HUES6 (cell line): ENCODE data around the gene C18orf32.
"Not testable (repeated sequence)": the region's sequence is repeated elsewhere in the genome, so short reads cannot be mapped to it uniquely, and the experiment has no call there.

Experiments used
- H3K27ac ChIP-seq: 2 replicates; pipeline ENCODE4 v1.7.0; 2013; ENCODE audit warnings: low read depth, mild to moderate bottlenecking, low read length, inconsistent platforms
- H3K27me3 ChIP-seq: 2 replicates; pipeline ENCODE4 v1.6.1; 2013; ENCODE audit warnings: low read length; ENCODE audit not compliant: control insufficient read depth, insufficient read depth
- H3K36me3 ChIP-seq: 2 replicates; pipeline ENCODE4 v1.6.1; 2013; ENCODE audit warnings: low read length; ENCODE audit not compliant: control insufficient read depth, insufficient read depth
- H3K4me1 ChIP-seq: 2 replicates; pipeline ENCODE4 v1.6.1; 2013; ENCODE audit warnings: low read length; ENCODE audit not compliant: control insufficient read depth, insufficient read depth
- H3K4me3 ChIP-seq: 2 replicates; pipeline ENCODE4 v1.5.1; 2013; ENCODE audit warnings: low read depth, low read length
- H3K9ac ChIP-seq: one replicate; pipeline ENCODE4 v1.6.1; 2013; ENCODE audit warnings: mild to moderate bottlenecking, low read length
- H3K9me3 ChIP-seq: 2 replicates; pipeline ENCODE4 v1.6.1; 2013; ENCODE audit warnings: low read depth, low read length; ENCODE audit not compliant: control insufficient read depth, insufficient read depth

C18orf32 gene

DNA sequence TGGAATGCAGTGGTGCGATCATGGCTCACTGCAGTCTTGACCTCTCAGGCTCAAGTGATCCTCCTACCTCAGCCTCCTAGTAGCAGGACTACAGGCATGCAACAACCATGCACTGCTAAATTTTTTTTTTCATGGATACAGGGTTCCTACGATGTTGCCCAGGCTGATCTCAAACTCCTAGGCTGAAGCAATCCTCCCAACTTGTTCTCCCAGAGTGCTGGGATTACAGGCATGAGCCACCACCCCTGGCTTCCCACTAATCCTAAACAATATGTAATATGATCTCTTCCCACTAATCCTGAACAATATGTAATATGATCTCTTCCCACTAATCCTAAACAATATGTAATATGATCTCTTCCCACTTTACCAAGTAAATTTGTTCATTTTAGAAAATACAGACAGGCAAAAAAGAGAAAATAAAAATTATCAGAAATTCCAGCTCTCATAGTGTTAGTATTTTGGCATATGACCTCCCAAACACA is 33.7 kb upstream of the C18orf32 start:
- peaks cover 28% of the 10 kb centered on the region for H3K4me1 ChIP-seq
- no peak overlapping the region for H3K9ac ChIP-seq
- H3K9me3 ChIP-seq: 0 out of 2 replicates have a peak, but pooled peaks cover under 1% of the 10 kb centered on the region
- H3K4me3 ChIP-seq: no peak overlapping the region
- H3K27me3 ChIP-seq: no peaks in the 10 kb centered on the region
- no peak overlapping the region for H3K27ac ChIP-seq
- H3K36me3 ChIP-seq: no peaks in the 10 kb centered on the region

DNA sequence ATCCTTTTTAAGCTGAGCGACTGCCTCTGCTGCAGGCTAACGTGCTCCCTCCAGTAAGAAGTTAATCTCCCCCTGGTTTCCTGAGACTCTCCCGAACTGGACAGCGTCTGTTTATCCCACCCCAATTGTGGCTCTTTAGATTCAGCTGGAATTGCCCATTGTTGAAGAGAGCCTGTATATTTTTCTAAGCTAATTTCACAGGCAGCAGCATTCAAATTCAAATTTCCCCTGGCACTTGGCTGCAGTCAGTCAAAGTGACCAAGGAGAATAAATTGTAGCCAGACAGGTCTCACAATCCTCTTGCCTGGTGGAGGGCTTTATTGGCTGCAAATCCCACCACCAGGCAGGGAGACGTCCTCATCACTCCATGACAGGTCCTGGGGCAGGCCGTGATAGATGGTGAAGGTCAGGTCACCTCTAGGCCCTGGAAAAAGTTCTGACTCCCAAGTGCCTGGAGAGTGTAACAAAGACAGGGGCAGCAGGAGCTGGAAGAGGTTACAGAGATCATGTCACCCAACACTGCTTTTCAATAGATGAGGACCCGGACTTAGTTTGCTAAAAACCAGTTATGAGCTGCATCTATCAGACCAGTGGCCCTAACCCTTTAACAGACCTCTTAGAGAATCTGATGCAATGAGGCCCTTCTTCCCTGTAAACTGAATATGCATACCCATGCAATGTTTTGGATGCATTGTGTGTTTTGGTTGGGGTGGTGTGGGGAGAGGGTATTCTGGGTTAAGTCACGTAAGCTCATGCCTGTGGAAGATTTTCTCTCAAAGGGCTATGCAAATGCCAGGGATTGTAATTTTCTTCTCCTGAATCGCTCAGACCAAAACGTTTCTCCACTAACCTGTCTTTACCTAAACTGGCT is 32.3 kb upstream of the C18orf32 start:
- Histone ChIP-seq H3K36me3 (no peaks in the 10 kb centered on the region), H3K9me3 (no peaks in the 10 kb centered on the region), H3K9ac (no peak overlapping the region), H3K27me3 (no peaks in the 10 kb centered on the region), H3K4me1 (peaks cover 33% of the 10 kb centered on the region), H3K4me3 (no peak overlapping the region), H3K27ac (0 out of 2 replicates have a peak overlapping the region, but pooled peaks have one; percentile 6)

DNA sequence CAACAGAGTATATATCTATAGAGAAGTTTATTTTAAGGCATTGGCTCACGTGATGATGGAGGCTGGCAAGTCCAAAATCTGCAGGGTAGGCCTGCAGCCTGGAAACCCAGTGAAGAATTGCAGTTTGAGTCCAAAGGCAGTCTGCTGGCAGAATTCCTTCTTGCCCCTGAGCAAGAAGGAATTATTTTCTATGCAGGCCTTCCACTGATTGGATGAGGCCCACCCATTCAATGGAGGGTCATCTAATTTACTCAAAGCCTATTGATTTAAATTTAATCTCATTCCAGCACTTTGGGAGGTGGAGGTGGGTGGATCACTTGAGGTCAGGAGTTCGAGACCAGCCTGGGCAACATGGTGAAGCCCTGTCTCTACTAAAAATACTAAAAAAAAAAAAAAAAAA is 30.4 kb upstream of the C18orf32 start:
- no peak overlapping the region for H3K4me3 ChIP-seq

DNA sequence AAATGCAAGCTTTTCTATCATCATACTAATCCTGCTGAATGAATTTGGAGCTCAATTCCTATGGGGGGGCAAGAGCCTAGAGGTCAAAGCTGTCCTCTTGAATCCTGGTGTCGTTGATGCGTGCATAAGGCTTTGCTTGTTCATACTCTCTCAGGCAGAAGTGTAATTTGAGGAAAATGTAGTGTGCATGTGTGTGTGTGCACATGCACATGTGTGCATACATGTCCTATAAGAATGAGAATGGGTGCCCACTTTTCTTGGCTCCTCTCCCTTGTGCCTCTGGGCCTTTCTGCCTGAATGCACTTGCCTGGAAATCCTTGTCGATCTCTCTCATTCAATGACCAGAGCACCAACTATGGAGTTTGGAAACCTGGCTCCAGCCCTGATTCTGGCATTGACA is 28.5 kb upstream of the C18orf32 start:
- no peak overlapping the region for H3K9ac ChIP-seq
- no peak overlapping the region for H3K27ac ChIP-seq
- H3K27me3 ChIP-seq: no peaks in the 10 kb centered on the region
- H3K9me3 ChIP-seq: no peaks in the 10 kb centered on the region
- H3K36me3 ChIP-seq: no peaks in the 10 kb centered on the region
- peaks cover 25% of the 10 kb centered on the region for H3K4me1 ChIP-seq
- no peak overlapping the region for H3K4me3 ChIP-seq

More for the DNA sequence above, 30.4 kb upstream of the C18orf32 start:
- Histone ChIP-seq H3K9me3 (no peaks in the 10 kb centered on the region), H3K36me3 (no peaks in the 10 kb centered on the region), H3K27me3 (no peaks in the 10 kb centered on the region), H3K9ac (no peak overlapping the region), H3K4me1 (peaks cover 33% of the 10 kb centered on the region), H3K27ac (no peak overlapping the region)

DNA sequence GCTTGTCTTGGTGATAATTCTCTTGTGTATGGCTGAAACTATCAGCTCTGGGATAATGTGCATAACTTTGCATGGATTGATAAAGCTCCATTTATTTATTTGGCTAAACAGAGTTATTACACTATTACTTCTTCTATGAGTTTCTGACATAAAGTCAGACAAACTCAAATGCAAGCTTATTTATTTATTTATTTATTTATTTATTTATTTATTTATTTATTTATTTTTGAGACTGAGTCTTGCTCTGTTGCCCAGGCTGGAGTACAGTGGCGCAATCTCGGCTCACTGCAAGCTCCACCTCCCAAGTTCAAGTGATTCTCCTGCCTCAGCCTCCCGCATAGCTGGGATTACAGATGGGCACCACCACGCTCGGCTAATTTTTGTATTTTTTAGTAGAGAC is 28.0 kb upstream of the C18orf32 start:
- H3K9ac ChIP-seq, H3K27ac ChIP-seq, H3K27me3 ChIP-seq, H3K4me3 ChIP-seq, H3K9me3 ChIP-seq, H3K36me3 ChIP-seq: not testable (repeated sequence)
- peaks cover 24% of the 10 kb centered on the region for H3K4me1 ChIP-seq

DNA sequence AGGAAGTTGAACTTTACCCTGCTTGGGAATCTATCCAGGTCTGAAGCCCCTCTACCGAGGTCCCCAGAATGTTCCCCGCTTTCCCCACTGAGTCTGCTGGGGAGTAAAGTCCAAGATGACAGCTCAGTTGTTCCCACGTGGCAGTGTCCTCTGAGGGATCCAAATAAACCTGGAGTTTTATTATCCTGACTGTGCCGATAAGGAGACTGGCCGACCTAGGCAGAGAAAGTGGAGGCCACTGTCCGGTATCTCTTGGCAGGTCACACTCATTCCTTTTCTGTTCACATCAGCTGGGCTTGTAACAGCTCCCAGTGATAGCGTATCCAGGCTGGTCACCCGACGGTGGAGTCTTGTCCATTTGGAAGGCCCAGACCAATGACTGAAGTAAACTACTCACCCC is 27.5 kb upstream of the C18orf32 start:
- no peak overlapping the region for H3K4me3 ChIP-seq
- no peak overlapping the region for H3K27ac ChIP-seq
- H3K9me3 ChIP-seq: no peaks in the 10 kb centered on the region
- peaks cover 19% of the 10 kb centered on the region for H3K4me1 ChIP-seq
- H3K9ac ChIP-seq: no peak overlapping the region
- no peaks in the 10 kb centered on the region for H3K27me3 ChIP-seq
- H3K36me3 ChIP-seq: no peaks in the 10 kb centered on the region

DNA sequence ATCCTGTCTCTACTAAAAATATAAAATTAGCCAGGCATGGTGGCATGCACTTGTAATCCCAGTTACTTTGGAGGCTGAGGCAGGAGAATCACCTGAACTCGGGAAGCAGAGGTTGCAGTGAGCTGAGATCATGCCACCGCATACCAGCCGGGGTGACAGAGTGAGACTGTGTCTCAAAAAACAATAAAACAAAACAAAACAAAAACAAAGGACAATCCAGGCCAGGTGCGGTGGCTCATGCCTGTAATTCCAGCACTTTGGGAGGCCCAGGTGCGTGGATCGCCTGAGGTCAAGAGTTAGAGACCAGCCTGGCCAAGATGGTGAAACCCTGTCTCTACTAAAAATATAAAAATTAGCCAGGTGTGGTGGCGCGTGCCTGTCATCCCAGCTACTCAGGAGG is 25.8 kb upstream of the C18orf32 start:
- not testable (repeated sequence) for H3K27ac ChIP-seq, H3K4me1 ChIP-seq, H3K27me3 ChIP-seq, H3K4me3 ChIP-seq, H3K9me3 ChIP-seq, H3K36me3 ChIP-seq, H3K9ac ChIP-seq

DNA sequence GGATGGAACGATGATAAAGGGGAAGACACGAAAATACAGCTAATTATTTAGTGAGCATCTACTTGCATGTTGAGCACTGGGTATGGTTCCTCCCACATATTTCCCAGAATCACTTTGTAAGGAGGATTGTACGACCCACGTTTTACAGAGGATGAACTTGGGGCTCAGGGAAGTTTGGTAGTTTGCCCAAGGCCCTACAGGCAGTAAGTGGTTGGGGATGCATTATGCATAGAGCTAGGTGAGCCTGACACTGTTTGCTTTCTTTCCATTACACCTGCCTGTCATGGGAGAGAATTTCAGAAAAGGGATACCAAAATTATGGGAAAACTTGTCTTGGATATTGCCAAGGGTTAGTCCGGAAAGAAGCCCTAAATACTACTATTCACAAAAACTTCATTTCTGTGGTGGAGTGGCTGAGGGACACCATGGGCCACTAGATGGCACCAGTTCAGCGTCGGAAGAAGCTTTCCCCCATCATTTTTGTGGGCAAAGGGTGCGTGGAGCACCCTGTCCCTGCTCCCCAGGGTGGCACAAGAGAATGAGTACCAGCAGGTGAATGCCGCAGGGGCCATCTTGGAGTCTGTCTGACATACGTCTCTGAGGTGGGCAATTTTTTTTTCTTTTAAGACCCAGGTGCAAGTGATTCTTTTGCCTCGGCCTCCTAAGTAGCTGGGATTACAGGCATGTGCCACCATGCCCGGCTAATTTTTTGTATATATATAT is 23.5 kb upstream of the C18orf32 start:
- Histone ChIP-seq H3K4me3 (no peak overlapping the region), H3K27me3 (no peaks in the 10 kb centered on the region), H3K9ac (no peak overlapping the region), H3K9me3 (no peaks in the 10 kb centered on the region), H3K27ac (no peak overlapping the region), H3K36me3 (no peaks in the 10 kb centered on the region), H3K4me1 (peaks cover 3% of the 10 kb centered on the region; the same call in 1 of the 2 replicates)

DNA sequence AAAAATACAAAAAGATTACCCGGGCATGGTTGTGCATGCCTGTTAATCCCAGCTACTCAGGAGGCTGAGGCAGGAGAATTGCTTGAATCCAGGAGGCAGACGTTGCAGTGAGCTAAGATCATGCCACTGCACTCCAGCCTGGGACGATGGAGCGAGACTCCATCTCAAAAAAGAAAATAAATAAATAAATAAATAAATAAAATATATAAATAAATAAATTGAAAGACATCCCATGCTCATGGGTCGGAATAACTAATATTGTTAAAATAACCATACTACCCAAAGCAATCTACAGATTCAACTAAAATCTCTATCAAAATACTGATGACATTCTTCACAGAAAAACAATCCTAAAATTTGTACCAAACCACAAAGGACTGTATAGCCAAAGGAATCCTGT is 19.4 kb upstream of the C18orf32 start:
- not testable (repeated sequence) for H3K4me1 ChIP-seq, H3K9ac ChIP-seq, H3K27ac ChIP-seq, H3K27me3 ChIP-seq, H3K4me3 ChIP-seq, H3K36me3 ChIP-seq, H3K9me3 ChIP-seq

DNA sequence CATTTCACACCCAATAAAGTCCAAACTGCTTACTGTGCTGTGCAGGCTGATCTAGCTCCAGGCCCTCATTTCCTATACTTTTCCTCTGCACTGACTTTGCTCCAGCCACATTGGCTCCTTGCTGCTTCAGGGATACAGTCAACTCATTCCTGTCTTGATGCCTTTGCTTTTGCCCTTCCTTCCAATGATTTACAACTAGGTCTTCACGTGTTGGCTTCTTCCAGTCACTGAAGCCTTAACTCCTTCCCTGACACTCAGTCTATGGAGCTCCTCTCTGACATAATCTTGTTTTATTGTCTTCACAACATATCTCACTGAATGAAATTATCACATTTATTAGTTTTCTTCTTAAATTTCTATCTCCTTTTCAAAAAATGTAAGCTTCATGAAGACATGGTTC is 16.9 kb upstream of the C18orf32 start:
- Histone ChIP-seq H3K36me3 (no peaks in the 10 kb centered on the region), H3K27me3 (no peaks in the 10 kb centered on the region), H3K9ac (no peak overlapping the region), H3K4me3 (no peak overlapping the region), H3K4me1 (peaks cover 12% of the 10 kb centered on the region), H3K27ac (no peak overlapping the region), H3K9me3 (no peaks in the 10 kb centered on the region)

DNA sequence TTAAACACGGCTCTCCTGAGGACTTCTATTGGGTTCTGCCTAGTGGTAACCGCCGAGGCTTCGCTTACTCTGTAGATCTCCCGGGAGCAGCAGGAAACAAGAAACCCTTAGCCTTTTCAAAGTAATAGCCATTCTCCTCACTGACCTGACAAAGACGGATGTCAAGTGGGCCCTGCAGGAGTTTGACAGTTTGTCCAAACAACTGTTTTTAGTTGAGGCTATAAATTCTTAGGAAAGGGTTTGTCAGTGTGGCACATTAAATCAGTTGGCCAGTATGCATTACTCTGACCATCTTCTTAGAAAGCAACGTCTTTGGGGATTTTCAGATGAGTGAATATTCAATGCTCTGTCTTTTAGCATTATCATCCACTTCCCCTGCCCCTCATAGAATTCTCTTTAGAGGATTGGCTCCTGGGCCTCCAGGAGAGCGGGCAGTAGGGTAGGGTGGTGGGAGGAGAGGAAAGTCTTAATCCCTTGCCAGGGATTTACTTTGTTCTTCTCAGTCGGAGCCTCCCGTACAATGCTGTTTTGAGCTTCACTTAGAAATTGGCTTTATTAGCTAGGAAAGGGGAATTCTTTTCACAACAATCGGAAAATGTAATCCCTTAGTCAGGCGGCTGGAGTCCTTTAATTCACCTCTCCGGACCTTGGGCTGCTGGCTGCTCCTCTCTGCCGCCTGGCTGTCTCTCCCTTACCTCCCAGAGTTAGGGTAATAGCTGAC is 13.3 kb upstream of the C18orf32 start:
- H3K4me1 ChIP-seq: peaks cover 18% of the 10 kb centered on the region
- H3K4me3 ChIP-seq: no peak overlapping the region
- no peak overlapping the region for H3K27ac ChIP-seq
- H3K9ac ChIP-seq: no peak overlapping the region
- no peaks in the 10 kb centered on the region for H3K36me3 ChIP-seq
- no peaks in the 10 kb centered on the region for H3K9me3 ChIP-seq
- no peaks in the 10 kb centered on the region for H3K27me3 ChIP-seq
